Osteocyte (in vitro differentiated cells): ENCODE results near the gene SLC22A25. TPM values are rescaled to one million over a fixed set of nuclear protein-coding genes. Genes with fewer than 3 reads are reported as not detected.

Source experiments
- DNase-seq: peaks from one replicate; pipeline ENCODE4 v3.0.0; 2021; ENCODE audit warnings: mixed read lengths; ENCODE audit not compliant: unreplicated experiment; ENCODE audit errors: extremely low spot score
- H3K27ac Mint-ChIP-seq: one replicate; pipeline ENCODE4 v1.8.0; 2021; ENCODE audit warnings: mild to moderate bottlenecking, mixed read lengths; ENCODE audit not compliant: unreplicated experiment
- H3K27me3 Mint-ChIP-seq: one replicate; pipeline ENCODE4 v1.8.0; 2021; ENCODE audit warnings: mixed read lengths; ENCODE audit not compliant: unreplicated experiment
- H3K36me3 Mint-ChIP-seq: one replicate; pipeline ENCODE4 v1.8.0; 2021; ENCODE audit warnings: mixed read lengths; ENCODE audit not compliant: unreplicated experiment
- H3K4me1 Mint-ChIP-seq: one replicate; pipeline ENCODE4 v1.8.0; 2021; ENCODE audit warnings: mixed read lengths; ENCODE audit not compliant: unreplicated experiment
- H3K4me3 Mint-ChIP-seq: one replicate; pipeline ENCODE4 v1.8.0; 2021; ENCODE audit warnings: mild to moderate bottlenecking, moderate library complexity, mixed read lengths; ENCODE audit not compliant: unreplicated experiment
- H3K9me3 Mint-ChIP-seq: one replicate; pipeline ENCODE4 v1.8.0; 2021; ENCODE audit warnings: mixed read lengths; ENCODE audit not compliant: unreplicated experiment
- total RNA-seq: library from RNA; stranded (reverse); gene quantifications from 2 replicates; pipeline ENCODE4 v1.2.1, GENCODE V29; 2021
- TF ChIP-seq, protein P1 (sequence below): fragments of 200-600 bp; sonication (generic); IDR thresholded peaks from 2 replicates; pipeline ENCODE4 v1.5.0; 2021; ENCODE audit warnings: antibody characterized with exemption, mild to moderate bottlenecking, moderate library complexity

The SLC22A25 gene
- total RNA-seq, 1 donor from 2014 or later = not detected

DNA sequence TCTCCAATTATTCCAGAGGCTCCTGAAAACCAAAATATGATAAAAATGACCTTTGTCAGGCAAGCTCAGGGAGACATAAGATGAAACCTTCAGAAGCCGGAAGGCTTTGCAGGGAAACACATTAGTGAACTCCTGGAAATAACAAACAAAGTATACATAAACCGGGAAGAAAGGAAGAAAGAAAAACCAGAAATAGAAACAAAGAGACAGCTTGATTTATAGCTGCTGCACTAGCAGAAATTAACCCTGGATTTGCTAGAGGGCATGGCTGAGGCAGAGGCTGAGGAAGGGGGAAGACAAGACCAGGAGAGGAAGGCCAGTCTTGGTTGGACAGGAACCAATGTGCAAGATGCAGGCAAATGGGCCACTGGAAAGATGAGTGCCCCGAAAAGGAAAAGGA lies 33.3 kb downstream of the SLC22A25 start:
- TF ChIP-seq, protein P1, sequence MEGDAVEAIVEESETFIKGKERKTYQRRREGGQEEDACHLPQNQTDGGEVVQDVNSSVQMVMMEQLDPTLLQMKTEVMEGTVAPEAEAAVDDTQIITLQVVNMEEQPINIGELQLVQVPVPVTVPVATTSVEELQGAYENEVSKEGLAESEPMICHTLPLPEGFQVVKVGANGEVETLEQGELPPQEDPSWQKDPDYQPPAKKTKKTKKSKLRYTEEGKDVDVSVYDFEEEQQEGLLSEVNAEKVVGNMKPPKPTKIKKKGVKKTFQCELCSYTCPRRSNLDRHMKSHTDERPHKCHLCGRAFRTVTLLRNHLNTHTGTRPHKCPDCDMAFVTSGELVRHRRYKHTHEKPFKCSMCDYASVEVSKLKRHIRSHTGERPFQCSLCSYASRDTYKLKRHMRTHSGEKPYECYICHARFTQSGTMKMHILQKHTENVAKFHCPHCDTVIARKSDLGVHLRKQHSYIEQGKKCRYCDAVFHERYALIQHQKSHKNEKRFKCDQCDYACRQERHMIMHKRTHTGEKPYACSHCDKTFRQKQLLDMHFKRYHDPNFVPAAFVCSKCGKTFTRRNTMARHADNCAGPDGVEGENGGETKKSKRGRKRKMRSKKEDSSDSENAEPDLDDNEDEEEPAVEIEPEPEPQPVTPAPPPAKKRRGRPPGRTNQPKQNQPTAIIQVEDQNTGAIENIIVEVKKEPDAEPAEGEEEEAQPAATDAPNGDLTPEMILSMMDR = no peak
- H3K9me3 Mint-ChIP-seq = no peaks in the 10 kb centered on the region
- H3K36me3 Mint-ChIP-seq = no peaks in the 10 kb centered on the region
- peaks cover 2% of the 10 kb centered on the region for H3K27me3 Mint-ChIP-seq
- no peaks in the 10 kb centered on the region for H3K4me1 Mint-ChIP-seq
- H3K27ac Mint-ChIP-seq = no peak overlapping the region
- DNase-seq = no peak
- no peak overlapping the region for H3K4me3 Mint-ChIP-seq

Other genes starting within 250 kb of the SLC22A25 start
- not detected in 2 replicates for gene SLC22A8, start 227.8 kb downstream of the SLC22A25 start, total RNA-seq
- gene SLC22A24, start 99.4 kb downstream of the SLC22A25 start, total RNA-seq = not detected in 2 replicates
- gene SLC22A9, start 126.2 kb upstream of the SLC22A25 start, total RNA-seq = not detected in 2 replicates
- not detected in 2 replicates for gene PLAAT5, start 247.6 kb upstream of the SLC22A25 start, total RNA-seq